Transverse colon (tissue), 4 donors: ENCODE measurements around the gene FRS3.

Experiments used
- EP300 ChIP-seq: sonication (generic); formaldehyde crosslinking; IDR thresholded peaks from one replicate; pipeline ENCODE4 v1.6.1; 2017; ENCODE audit warnings: antibody characterized with exemption, low read depth
- POLR2A ChIP-seq: fragments of 450-650 bp; IDR thresholded peaks from one replicate; pipeline ENCODE4 v1.6.1; 2016; ENCODE audit warnings: antibody characterized with exemption, mild to moderate bottlenecking, moderate library complexity
- POLR2AphosphoS5 ChIP-seq, 3 donors: sonication (generic); formaldehyde crosslinking; IDR thresholded peaks; one replicate each; pipeline ENCODE4 v1.6.1; 2016; ENCODE audit warnings: antibody characterized with exemption in 3 of 3
- TF ChIP-seq, protein P1 (sequence below), 5 experiments: fragments of 200-600 bp in 3 of 5; fragments of 450-650 bp in 2 of 5; sonication (generic) in 3 of 5; IDR thresholded peaks; 1 replicate in 2 of 5; 2 replicates in 3 of 5; pipeline ENCODE4 v1.5.1; 2016 to 2017; ENCODE audit warnings: antibody characterized with exemption in 5 of 5, inconsistent platforms in 3 of 5, mild to moderate bottlenecking in 2 of 5, moderate library complexity in 1 of 5

- TF ChIP-seq, protein P1, sequence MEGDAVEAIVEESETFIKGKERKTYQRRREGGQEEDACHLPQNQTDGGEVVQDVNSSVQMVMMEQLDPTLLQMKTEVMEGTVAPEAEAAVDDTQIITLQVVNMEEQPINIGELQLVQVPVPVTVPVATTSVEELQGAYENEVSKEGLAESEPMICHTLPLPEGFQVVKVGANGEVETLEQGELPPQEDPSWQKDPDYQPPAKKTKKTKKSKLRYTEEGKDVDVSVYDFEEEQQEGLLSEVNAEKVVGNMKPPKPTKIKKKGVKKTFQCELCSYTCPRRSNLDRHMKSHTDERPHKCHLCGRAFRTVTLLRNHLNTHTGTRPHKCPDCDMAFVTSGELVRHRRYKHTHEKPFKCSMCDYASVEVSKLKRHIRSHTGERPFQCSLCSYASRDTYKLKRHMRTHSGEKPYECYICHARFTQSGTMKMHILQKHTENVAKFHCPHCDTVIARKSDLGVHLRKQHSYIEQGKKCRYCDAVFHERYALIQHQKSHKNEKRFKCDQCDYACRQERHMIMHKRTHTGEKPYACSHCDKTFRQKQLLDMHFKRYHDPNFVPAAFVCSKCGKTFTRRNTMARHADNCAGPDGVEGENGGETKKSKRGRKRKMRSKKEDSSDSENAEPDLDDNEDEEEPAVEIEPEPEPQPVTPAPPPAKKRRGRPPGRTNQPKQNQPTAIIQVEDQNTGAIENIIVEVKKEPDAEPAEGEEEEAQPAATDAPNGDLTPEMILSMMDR (IDR thresholded peaks at IDR 0.05): no peak
- TF ChIP-seq POLR2AphosphoS5 (IDR thresholded peaks at IDR 0.05): peak in 2 of 3 donors; percentile 25 to 33
- peak; percentile 48 for TF ChIP-seq POLR2A
- no peak for TF ChIP-seq EP300
These were observed 46.9 kb downstream of the FRS3 start for GRCh38 chr6:41732591-41733359.
